ENCODE results near the gene PBX1.
"Not testable (repeated sequence)": the region's sequence is repeated elsewhere in the genome, so short reads cannot be mapped to it uniquely, and the experiment has no call there.

PBX1 gene

DNA sequence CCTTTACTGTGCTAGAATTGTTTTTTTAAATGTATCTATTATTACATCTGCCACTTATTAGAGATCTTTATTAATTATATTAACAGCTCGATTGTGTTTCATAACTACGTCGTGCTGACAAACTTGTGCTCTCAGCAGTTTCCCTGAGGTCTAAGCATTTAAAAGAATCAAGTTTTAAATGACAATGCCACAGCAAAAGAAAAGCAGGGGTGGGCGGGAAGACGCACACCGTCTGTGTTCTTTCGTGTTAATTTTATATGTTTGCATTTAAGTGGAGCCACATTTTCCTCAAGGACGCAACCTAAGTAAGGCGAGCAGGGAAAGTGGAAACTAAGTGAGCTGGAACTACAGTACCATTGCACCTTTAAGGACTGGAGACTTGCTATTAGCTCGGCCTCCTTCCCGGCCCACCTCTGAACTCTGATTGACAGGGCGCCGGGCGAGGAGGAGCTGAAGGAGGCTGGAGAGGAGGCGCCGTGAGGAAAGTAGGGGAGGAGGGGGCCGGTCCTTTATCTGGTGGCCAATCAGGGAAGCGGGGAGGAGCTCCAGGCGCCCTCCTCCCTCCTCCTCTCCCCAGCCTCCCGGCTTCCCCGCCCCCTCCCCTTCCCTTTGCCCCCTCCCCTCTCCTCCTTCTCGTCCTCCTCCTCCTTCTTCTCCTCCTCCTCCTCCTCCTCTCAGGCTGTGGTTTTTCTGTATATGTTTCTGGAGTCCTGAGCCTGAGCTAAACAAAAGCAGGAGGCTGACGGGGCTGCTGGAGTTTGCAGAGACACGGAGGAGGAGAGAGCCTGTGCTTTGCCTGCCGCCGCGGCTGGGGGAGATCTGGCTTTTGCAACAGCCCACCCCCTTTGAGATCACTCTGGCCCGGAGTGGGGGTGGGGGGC, at the start of gene PBX1:
PBX1 (plus strand) TSS at position 724 of the 881 bp plus-strand sequence.
- peak; percentile 78 for DNase-seq

DNA sequence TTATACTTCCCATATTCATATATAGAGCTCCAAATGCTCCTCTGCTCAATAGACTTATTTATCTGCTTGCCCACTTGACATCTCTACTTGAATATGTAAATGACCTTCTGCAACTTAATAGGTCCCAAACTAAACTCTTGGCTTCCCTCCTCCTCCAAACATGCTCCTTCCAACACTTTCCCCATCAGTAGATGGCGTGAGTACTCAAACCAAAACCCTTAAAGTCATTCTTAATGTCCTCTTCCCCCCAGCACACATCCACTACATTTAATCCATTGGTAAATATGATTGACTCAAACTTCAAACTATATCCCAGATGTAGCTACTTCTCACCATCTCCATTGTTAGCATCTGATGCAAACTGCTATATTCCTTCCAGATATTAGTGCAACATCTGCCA, 48.5 kb upstream of the PBX1 start:
- DNase-seq = no peak

DNA sequence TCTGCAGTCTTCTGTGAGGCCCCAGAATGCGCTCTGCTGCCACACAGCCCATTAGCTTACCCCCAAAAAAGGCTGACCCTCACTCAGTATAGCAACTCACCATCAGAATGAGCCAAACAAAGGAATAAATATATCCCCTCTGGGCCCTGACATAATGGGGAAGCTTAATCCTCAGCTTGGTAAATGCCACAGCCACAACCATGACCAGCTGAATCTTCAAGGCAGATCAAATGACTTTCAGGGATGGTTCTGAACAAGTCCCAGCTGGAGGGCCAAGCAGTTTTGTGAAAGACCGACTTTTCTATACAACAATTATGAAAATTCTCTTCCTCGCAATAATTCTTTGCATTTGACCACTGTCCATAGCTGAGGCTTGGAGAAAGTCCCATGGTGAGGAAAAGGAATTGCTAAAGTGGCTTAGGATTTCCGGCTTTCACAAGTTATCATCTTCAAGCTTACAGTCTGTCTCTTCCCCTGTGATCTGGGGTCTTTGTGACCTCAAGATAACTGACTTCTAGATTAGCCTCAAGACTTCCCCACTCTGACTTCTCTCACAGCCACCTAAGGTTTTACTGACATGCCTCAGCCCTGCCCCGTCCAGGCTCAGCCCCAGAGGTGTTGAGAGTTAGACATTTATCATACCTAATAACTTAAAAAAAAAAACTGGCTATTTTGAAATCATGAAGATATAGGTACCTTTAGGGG, 47.8 kb upstream of the PBX1 start:
- DNase-seq = no peak

DNA sequence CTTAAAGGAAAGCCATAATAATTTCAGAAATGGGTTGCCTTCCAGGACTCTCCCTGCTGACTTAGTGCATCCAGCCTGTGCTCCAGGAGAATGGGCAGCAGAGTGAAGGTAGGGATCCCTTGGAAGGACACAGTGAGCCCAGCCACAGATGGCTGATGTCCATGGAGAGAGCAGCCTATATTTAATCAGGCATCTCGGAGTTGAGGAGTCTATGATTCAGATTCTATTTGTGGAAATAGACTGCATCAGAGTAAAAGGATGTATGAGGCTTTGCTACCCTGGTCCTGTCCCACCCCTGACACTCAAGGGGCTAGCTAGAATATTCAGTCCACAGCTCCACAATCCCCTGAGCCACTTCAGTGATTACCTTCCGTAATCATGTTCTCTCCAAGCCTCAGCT, 43.8 kb upstream of the PBX1 start:
- no peak for DNase-seq

DNA sequence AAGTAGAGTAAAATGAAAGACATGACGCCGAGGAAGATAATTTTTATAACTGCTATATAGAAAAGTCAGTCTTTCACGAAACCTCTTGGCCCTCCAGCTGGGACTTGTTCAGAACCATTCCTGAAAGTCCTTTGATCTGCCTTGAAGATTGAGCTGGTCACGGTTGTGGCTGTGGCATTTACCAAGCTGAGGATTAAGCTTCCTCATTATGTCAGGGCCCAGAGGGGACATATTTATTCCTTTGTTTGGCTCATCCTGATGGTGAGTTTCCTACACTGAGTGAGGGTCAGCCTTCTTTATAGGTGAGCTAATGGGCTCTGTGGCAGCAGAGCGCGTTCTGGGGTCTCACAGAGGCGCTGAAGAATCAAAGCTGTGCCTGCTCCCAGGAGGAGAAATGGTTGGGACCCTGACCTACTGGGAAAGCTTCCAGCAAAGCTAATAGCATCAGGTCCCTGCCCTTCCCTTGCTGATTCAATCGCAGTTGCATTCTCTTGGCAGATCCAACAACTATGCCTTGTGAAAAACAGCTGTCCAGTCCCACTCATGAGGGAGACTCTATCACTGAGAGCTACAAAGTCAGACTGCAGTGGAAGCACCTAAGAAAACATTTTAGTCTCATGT, 43.2 kb upstream of the PBX1 start:
- DNase-seq = no peak

DNA sequence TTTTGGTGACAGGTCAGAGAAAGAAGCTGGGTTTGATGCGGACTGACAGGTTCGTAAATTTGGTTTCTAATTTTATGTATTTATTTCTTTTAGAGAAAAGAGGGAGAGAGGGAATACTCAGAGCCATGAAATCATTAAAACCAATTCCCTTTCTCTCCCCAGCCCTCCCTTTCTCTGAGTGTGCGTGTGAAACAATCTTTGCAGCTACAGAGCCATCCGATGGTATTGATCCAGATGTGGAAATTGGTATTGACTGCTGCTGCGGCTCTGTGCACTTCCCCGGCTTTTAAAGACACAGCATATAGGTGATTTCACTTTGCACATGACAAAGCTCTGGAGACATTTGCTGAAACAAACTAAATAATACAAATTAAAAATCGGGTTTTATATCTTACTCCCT, 42.4 kb upstream of the PBX1 start:
- no peak for DNase-seq

DNA sequence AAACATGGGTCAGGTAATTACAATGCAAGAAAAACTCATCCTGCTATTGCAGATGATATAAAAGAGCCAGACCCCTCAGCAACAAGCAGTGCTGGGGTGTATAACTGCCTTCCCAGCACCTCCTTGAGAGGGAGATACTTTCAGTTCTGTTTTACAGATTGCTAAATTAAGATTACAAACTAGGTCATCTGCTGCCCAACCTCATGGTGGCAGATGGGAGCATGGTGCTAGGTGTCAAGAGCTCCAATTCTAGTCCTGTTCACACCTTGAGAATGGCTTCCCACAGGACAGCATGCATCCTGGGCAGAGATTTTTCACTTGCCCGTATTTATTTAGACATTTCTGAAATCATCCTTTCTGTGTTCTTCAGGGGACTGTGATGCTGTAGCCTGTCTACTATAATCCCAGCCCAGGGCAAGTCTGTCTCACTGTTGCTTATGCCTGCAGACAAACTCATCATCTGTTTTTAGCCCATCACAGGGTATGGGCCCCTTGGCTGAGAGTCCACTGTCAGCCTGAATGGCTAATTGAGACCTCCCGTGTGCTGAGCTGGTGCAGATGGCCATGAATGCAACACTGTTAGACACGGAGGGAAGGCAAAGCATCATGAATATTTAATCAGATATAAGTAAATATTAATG, 40.2 kb upstream of the PBX1 start:
- DNase-seq = no peak

DNA sequence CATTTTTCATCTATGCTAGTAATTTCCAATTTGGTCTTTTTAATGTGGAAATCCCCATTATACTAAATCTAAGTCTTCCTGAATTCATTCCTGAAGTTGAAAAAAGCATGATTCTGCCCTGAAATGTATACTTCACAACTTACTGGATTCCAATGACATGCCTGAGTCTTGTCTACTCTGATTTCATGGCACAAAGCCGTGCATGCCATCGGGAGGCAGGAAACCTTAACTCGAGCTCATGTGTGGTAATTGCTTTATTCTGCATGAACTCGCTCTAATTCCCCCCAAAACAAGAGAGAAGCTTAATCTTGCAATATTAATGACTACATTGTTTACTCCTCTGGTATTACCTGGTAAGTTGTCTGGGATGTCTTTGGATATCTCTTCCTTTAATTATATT, 39.6 kb upstream of the PBX1 start:
- DNase-seq = no peak

DNA sequence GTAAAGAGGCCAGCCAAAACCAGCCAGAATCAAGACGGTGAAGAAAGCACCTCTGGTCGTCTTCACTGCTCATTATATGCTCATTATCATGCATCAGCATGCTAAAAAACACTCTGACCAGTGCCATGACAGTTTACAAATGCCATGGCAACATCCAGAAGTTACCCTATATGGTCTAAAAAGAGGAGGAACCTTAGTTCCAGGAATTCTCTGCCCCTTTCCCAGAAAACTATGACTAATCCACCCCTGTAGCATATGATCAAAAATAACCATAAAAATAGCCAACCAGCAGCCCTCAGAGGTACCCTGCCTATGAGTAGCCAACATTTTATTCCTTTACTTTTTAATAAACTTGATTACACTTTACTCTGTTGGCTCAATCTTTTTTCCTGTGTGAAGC, 34.2 kb upstream of the PBX1 start:
- no peak for DNase-seq

DNA sequence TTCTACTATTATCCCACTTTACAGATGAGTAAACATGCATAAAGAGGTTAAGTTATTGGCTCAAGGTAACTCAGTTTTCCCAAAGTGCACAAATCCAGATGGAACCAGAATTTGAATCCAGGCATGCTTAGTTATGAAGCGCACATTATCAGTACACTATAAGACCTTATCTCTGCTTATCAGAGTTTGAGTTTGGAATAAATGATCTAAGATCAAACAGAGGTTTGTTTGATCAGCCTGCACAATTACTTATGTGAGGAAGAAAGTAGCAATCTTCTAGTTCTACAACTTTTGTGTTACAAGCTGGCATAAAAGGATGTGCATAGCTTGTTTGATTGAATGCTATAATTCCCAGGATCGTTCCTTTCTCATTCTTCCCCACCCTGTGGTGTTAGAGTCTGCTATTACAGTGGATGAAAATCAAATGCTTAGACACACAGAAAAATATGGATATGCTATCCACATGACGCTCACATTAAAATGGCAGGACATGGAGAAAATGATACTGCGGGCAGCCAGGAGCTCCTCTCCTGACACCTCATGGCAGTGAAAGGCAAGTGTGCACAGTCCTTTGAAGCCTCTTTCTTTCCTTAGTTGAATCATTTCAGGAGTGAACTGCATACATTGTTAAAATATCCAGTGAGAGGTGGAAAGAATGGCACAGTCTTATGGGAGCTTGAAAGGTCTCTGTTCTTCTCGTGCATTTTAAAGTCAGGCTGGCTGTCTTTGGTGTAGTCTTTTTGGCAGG, 23.9 kb upstream of the PBX1 start:
- no peak for DNase-seq

DNA sequence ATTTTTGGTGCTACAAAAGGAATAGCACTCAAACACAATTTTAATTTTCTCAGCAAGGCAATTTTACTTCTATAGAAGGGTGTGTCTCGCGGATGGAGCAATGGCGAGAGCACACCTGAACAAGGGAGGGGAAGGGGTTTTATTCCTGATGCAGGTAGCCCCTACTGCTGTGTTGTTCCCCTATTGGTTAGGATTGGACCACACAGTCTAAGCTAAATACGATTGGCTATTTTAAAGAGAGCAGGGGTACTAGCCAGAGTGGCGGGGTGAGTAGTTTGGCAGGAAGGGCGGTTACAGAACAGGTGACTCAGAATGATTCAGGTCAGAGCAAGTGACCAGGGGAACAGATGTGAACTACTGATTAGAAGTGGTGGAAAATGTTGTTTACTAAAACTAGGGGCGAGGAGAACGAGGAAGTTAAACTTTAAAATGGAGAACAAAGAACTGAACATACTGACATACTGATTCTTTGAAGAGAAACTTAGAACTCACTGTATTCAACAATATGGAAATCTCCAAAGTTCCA, 6.5 kb upstream of the PBX1 start:
- not testable (repeated sequence) for DNase-seq

DNA sequence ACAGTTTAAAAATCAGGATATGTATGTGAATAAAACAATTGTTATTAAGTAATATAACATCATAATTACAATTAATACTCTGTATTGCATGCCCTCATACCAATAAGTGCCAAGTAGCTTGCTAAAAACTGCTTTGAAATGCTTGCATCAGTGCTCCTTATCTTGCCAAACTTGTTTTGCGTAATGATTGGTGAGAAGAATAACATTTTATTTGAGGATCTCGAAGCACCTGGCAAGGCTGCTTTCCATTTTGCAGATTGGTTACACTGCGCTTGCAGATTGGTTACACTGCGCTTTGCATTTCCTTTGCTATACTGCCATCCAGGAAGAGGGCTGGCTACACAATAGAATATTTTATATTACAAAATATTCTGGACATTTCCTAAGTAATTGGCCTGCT, 1.7 kb upstream of the PBX1 start:
- no peak for DNase-seq

DNA sequence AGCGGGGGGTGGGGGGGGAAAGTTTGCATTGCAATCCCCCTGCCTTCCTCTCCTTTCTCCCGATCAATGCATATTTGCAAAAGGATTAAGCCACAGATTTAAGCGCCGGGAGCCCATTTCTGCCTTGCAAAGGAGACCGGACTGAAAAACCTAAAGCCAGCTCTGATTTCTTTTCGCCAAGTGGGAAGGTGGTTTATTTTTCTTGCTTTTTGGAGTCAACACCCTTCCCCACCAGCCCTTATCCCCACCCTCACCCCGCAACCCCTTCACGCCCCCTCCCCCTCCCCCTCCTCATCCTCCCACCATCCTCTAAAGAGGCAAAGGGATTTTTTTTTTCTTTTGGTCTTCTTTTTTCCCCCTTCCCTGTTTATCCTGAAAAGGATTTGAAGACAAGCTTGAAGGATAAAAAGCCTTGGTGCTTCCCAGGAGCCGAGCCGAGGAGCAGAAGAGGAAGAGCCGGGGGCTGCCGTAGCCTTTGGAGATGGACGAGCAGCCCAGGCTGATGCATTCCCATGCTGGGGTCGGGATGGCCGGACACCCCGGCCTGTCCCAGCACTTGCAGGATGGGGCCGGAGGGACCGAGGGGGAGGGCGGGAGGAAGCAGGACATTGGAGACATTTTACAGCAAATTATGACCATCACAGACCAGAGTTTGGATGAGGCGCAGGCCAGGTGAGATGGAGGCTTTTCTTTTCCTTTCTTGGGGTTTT, 513 bp downstream of the PBX1 start:
- DNase-seq = no peak

DNA sequence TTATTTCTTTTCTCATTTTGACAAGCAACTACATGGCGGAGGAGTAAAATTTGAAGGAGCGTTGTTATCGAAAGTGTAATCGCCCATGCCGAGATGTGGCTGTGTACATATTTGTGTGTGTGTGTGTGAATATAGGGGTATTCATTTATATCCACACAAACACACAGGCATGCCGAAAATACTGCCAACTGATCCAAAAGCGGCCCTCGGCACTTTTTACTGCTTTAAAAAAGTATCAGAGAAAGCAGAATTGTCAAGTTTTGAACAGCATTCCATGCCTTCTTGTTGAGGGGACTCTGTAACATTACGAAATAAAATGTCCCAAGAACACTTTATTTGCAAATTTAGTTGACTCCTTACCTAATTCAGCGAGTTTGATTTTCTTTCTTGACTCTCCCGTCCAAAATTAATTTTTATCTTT, 1.1 kb downstream of the PBX1 start:
- no peak for DNase-seq

DNA sequence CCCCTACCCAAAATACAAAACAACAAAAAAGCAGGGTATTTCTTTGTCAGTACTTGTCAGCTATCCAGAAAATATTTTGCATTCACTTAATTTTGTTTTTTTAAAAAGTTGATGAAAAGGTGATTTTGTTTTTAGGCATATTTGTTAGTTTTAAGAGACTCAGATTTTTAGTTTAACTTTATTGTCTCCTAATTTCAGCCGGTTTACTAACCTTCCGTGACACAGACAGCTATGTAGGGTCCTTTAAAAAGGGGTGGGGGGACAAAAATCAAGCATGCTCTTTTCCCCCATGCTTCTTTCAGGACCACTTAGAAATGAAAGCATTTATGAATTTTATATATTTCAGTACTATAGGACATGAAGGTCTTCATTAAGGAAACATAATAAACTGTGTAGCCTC, 1.6 kb downstream of the PBX1 start:
- DNase-seq = no peak

DNA sequence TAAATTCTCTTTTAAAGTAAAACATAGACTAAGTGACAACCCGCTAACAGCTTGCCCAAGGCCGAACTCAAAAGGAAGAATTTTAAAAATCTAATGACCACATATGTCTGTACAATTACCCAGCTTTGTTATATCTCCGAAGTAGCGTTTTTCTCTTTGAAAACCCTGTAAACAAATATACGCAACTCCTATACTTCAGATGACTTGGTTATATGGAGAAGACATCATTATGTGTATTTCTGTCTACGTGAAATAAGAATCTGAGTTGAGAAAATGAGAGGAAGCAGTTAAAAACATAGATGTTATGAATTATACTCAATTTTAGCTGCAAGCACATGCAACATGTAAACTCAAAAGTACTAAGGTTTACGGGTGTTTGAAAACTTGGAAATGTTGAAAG, 2.0 kb downstream of the PBX1 start:
- DNase-seq = no peak

DNA sequence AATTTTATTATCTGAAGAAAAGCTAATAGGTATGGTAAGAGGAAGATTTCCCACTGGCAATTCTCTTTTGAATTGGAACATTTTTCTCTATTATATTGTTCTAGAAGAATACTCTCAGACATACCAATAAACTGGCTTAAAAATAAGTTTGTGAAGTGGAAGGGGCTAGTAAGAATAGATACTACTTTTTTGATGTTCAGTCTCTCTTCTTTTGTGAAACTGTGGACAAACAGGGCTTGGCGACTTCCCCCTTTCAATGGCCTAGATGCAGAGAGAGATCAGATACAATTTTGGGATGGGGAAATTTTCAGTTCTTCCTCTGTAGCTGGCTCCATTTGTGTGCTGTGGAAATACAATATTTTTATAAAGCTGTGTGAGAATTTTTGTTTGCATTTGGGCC, 2.5 kb downstream of the PBX1 start:
- no peak for DNase-seq

DNA sequence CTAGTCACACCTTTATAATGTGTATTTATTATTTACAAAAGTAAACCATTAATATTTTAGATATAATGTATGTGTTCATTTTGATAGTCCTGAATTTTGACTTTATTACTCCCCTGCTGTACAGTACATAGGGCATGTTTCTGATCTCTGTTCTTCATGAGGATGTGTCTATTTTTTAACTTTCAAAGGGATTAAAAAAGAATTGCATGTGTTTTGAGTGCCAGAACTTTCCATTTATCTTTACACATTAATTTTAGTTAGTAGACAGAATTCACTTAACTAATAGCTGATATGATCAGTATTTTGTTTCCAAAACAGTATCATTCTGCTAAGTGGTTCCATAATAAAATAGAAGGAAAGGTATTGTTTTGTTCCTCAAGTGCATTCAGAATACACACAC, 3.1 kb downstream of the PBX1 start:
- DNase-seq = no peak

DNA sequence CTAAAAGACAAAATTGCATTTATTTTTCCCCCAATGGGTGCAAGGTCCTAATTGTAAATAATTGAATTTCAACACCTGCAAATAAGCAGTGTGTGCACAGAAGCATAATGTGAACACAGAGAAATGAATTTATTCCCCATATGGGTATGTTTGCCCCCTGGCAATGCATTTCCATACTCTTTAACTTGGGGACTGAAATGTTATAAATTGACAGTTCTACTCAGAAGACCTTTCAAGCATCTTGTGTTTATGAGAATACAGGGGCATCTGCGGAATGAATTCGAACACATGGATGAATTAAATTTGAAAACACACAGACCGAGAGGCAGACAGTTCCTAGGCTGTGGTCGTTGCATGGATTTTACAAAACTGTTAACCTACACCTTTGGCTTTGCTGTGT, 3.5 kb downstream of the PBX1 start:
- no peak for DNase-seq

DNA sequence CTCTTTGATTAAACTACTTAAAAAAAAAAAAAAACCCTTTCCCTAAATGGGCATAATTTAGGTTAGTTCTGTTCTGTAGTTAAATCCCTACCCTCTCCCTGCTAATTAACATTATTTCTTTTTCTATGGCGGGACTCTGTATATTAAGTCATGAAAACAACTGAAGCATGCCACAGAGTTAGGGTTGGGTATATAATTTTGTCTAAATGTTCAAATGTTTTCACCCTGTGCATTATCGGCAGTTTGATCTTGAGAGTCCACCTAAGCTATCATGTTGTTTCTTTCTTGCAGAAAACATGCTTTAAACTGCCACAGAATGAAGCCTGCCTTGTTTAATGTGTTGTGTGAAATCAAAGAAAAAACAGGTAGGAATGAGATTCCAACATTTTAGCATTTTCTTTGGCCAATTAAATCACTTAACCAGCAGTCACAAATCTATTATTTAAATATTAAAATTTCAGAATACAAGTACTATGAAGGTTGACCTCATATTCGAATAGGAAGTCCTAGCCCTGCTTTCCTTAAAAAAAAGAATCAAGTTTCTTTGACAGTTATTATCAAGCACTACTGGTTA, 4.0 kb downstream of the PBX1 start:
- DNase-seq = no peak

DNA sequence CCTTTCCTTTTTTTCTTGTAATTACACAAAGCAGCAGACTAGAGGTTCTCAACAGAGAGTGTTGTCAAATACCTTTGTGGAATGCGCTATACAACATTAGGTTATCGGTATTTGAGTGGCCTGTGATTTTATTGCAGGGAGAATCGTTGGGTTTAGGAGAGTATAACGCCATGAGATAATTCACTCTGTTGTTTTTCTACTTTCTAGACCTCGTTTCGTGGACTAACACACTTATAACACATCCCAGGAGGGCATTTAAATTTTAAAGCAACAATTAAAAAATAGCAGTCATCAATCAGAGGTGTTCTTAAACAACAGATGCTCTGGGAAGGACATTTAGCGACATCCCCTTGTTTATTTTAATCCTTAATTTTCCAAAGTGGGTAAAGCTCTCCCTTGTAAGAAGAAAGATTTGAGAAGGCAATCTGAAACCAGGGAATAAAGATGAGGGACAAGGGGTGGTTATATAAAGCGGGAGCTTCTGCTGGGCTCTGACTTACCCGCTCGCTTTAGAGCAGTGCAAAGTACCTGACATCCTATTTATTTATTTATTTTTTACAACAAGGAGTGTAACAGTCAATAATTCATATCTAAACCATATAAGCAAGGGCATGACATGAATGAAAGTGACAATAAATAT, 4.9 kb downstream of the PBX1 start:
- DNase-seq = no peak
